Measurements from ENCODE around the gene TSC22D1.

Gene TSC22D1

GRCh38 chr13:44383945-44384344 is 192.2 kb downstream of the TSC22D1 start:
- in situ Hi-C loops (cut with HindIII; ENCODE audit: low pct_ligation_motif_present, low pct_unique_long_range_greater_than_20kb, low sequenced_read_pairs): no loop called here

GRCh38 chr13:44382635-44383145 is 193.4 kb downstream of the TSC22D1 start:
- in situ Hi-C loops (cut with HindIII; ENCODE audit: low pct_ligation_motif_present, low pct_unique_long_range_greater_than_20kb, low sequenced_read_pairs): no loop called here
- no peak for DNase-seq

More at GRCh38 chr13:44383945-44384344, 192.2 kb downstream of the TSC22D1 start:
- no peak for DNase-seq
